ENCODE results near the gene TIMM13. TPM values are rescaled to one million over a fixed set of nuclear protein-coding genes. Genes with fewer than 3 reads are reported as not detected.
"Not testable (repeated sequence)": the region's sequence is repeated elsewhere in the genome, so short reads cannot be mapped to it uniquely, and the experiment has no call there.

Gene TIMM13
- polyA plus RNA-seq, 4 donors = 93.2 to 160 (median 100) TPM

- Histone ChIP-seq H3K27me3 (ENCODE audit: control insufficient read depth in 3 of 3, insufficient read depth in 3 of 3, low read length in 3 of 3) (no peaks in the 10 kb centered on the region), H3K9me3 (ENCODE audit: control insufficient read depth in 2 of 2, insufficient read depth in 1 of 2, low read depth in 1 of 2, low read length in 1 of 2) (no peaks in the 10 kb centered on the region), H3K36me3 (ENCODE audit: control insufficient read depth in 3 of 3, insufficient read depth in 2 of 3, low read depth in 1 of 3, low read length in 3 of 3) (peaks cover 0 to 50% (median 0%) of the 10 kb centered on the region in 3 donors), H3K4me3 (ENCODE audit: low read depth in 1 of 3, low read length in 3 of 3) (no peak overlapping the region), H3K4me1 (ENCODE audit: control insufficient read depth in 3 of 3, insufficient read depth in 2 of 3, low read depth in 1 of 3, low read length in 2 of 3) (peaks cover 0 to 21% (median 3%) of the 10 kb centered on the region in 3 donors), H3K27ac (ENCODE audit: low read depth in 1 of 3, low read length in 2 of 3) (no peak overlapping the region)
- 89 to 92% (median 90%) methylated on average over 43 to 46 of the region's 46 CpGs for WGBS, 3 donors
- FAIRE-seq (no peak), DNase-seq (no peak)
These were observed 3.3 kb downstream of the TIMM13 start for GRCh38 chr19:2423915-2424685.

GRCh38 chr19:2423071-2423914, 4.1 kb downstream of the TIMM13 start:
- FAIRE-seq = no peak
- DNase-seq = peak in 1 of 2 donors; percentile 40
- Histone ChIP-seq H3K27ac (ENCODE audit: low read depth in 1 of 3, low read length in 2 of 3) (no peak overlapping the region), H3K4me1 (ENCODE audit: control insufficient read depth in 3 of 3, insufficient read depth in 2 of 3, low read depth in 1 of 3, low read length in 2 of 3) (peaks cover 0 to 16% (median 3%) of the 10 kb centered on the region in 3 donors), H3K27me3 (ENCODE audit: control insufficient read depth in 3 of 3, insufficient read depth in 3 of 3, low read length in 3 of 3) (no peaks in the 10 kb centered on the region), H3K36me3 (ENCODE audit: control insufficient read depth in 3 of 3, insufficient read depth in 2 of 3, low read depth in 1 of 3, low read length in 3 of 3) (peaks cover 0 to 50% (median 0%) of the 10 kb centered on the region in 3 donors), H3K9me3 (ENCODE audit: control insufficient read depth in 2 of 2, insufficient read depth in 1 of 2, low read depth in 1 of 2, low read length in 1 of 2) (no peaks in the 10 kb centered on the region), H3K4me3 (ENCODE audit: low read depth in 1 of 3, low read length in 3 of 3) (no peak overlapping the region)
- WGBS, 3 donors = 66 to 75% (median 71%) methylated on average over 17 to 19 of the region's 19 CpGs

- Histone ChIP-seq H3K4me1 (ENCODE audit: control insufficient read depth in 3 of 3, insufficient read depth in 2 of 3, low read depth in 1 of 3, low read length in 2 of 3) (peaks cover 0 to 14% (median 3%) of the 10 kb centered on the region in 3 donors), H3K27me3 (ENCODE audit: control insufficient read depth in 3 of 3, insufficient read depth in 3 of 3, low read length in 3 of 3) (no peaks in the 10 kb centered on the region), H3K4me3 (ENCODE audit: low read depth in 1 of 3, low read length in 3 of 3) (no peak overlapping the region), H3K27ac (ENCODE audit: low read depth in 1 of 3, low read length in 2 of 3) (no peak overlapping the region), H3K9me3 (ENCODE audit: control insufficient read depth in 2 of 2, insufficient read depth in 1 of 2, low read depth in 1 of 2, low read length in 1 of 2) (no peaks in the 10 kb centered on the region), H3K36me3 (ENCODE audit: control insufficient read depth in 3 of 3, insufficient read depth in 2 of 3, low read depth in 1 of 3, low read length in 3 of 3) (peaks cover 0 to 56% (median 0%) of the 10 kb centered on the region in 3 donors)
- no peak for DNase-seq
- WGBS, 3 donors = 77 to 87% (median 84%) methylated on average over 23 of the region's 23 CpGs
- no peak for FAIRE-seq
These were observed 5.6 kb downstream of the TIMM13 start for GRCh38 chr19:2421581-2422306.

- FAIRE-seq (no peak), DNase-seq (no peak)
- Histone ChIP-seq H3K27ac (ENCODE audit: low read depth in 1 of 3, low read length in 2 of 3) (no peak overlapping the region), H3K27me3 (ENCODE audit: control insufficient read depth in 3 of 3, insufficient read depth in 3 of 3, low read length in 3 of 3) (no peaks in the 10 kb centered on the region), H3K4me1 (ENCODE audit: control insufficient read depth in 3 of 3, insufficient read depth in 2 of 3, low read depth in 1 of 3, low read length in 2 of 3) (peaks cover 0 to 2% (median 0%) of the 10 kb centered on the region in 3 donors), H3K9me3 (ENCODE audit: control insufficient read depth in 2 of 2, insufficient read depth in 1 of 2, low read depth in 1 of 2, low read length in 1 of 2) (no peaks in the 10 kb centered on the region), H3K4me3 (ENCODE audit: low read depth in 1 of 3, low read length in 3 of 3) (no peak overlapping the region), H3K36me3 (ENCODE audit: control insufficient read depth in 3 of 3, insufficient read depth in 2 of 3, low read depth in 1 of 3, low read length in 3 of 3) (peaks cover 0 to 56% (median 0%) of the 10 kb centered on the region in 3 donors)
- 90 to 96% (median 95%) methylated on average over 2 of the region's 2 CpGs for WGBS, 3 donors
These were observed 6.9 kb downstream of the TIMM13 start for GRCh38 chr19:2420490-2420889.

GRCh38 chr19:2419754-2420153, 7.6 kb downstream of the TIMM13 start:
- Histone ChIP-seq H3K4me3 (ENCODE audit: low read depth in 1 of 3, low read length in 3 of 3) (no peak overlapping the region), H3K9me3 (ENCODE audit: control insufficient read depth in 2 of 2, insufficient read depth in 1 of 2, low read depth in 1 of 2, low read length in 1 of 2) (no peaks in the 10 kb centered on the region), H3K27ac (ENCODE audit: low read depth in 1 of 3, low read length in 2 of 3) (no peak overlapping the region), H3K36me3 (ENCODE audit: control insufficient read depth in 3 of 3, insufficient read depth in 2 of 3, low read depth in 1 of 3, low read length in 3 of 3) (peaks cover 0 to 57% (median 0%) of the 10 kb centered on the region in 3 donors), H3K27me3 (ENCODE audit: control insufficient read depth in 3 of 3, insufficient read depth in 3 of 3, low read length in 3 of 3) (no peaks in the 10 kb centered on the region), H3K4me1 (ENCODE audit: control insufficient read depth in 3 of 3, insufficient read depth in 2 of 3, low read depth in 1 of 3, low read length in 2 of 3) (no peaks in the 10 kb centered on the region)
- WGBS, 3 donors = 93 to 97% (median 93%) methylated on average over 7 of the region's 7 CpGs
- DNase-seq (no peak), FAIRE-seq (no peak)

- FAIRE-seq (no peak), DNase-seq (no peak)
- WGBS, 3 donors = 69 to 85% (median 78%) methylated on average over 13 of the region's 13 CpGs
- Histone ChIP-seq H3K9me3 (ENCODE audit: control insufficient read depth in 2 of 2, insufficient read depth in 1 of 2, low read depth in 1 of 2, low read length in 1 of 2) (no peaks in the 10 kb centered on the region), H3K27me3 (ENCODE audit: control insufficient read depth in 3 of 3, insufficient read depth in 3 of 3, low read length in 3 of 3) (no peaks in the 10 kb centered on the region), H3K4me1 (ENCODE audit: control insufficient read depth in 3 of 3, insufficient read depth in 2 of 3, low read depth in 1 of 3, low read length in 2 of 3) (no peaks in the 10 kb centered on the region), H3K4me3 (ENCODE audit: low read depth in 1 of 3, low read length in 3 of 3) (no peak overlapping the region), H3K27ac (ENCODE audit: low read depth in 1 of 3, low read length in 2 of 3) (no peak overlapping the region), H3K36me3 (ENCODE audit: control insufficient read depth in 3 of 3, insufficient read depth in 2 of 3, low read depth in 1 of 3, low read length in 3 of 3) (peaks cover 0 to 41% (median 0%) of the 10 kb centered on the region in 3 donors)
These were observed 9.4 kb downstream of the TIMM13 start for GRCh38 chr19:2417881-2418406.

- FAIRE-seq; H3K4me1 ChIP-seq (ENCODE audit: control insufficient read depth in 3 of 3, insufficient read depth in 2 of 3, low read depth in 1 of 3, low read length in 2 of 3); H3K27me3 ChIP-seq (ENCODE audit: control insufficient read depth in 3 of 3, insufficient read depth in 3 of 3, low read length in 3 of 3); DNase-seq; H3K27ac ChIP-seq (ENCODE audit: low read depth in 1 of 3, low read length in 2 of 3); H3K9me3 ChIP-seq (ENCODE audit: control insufficient read depth in 2 of 2, insufficient read depth in 1 of 2, low read depth in 1 of 2, low read length in 1 of 2); H3K4me3 ChIP-seq (ENCODE audit: low read depth in 1 of 3, low read length in 3 of 3): not testable (repeated sequence)
- peaks cover 0 to 39% (median 0%) of the 10 kb centered on the region in 3 donors for H3K36me3 ChIP-seq (ENCODE audit: control insufficient read depth in 3 of 3, insufficient read depth in 2 of 3, low read depth in 1 of 3, low read length in 3 of 3)
- WGBS, 3 donors = 97 to 99% (median 97%) methylated on average over 8 of the region's 8 CpGs
These were observed 9.9 kb downstream of the TIMM13 start for GRCh38 chr19:2417436-2417835.

Data from small intestine (tissue), 7 donors.